GM12878 (cell line): ENCODE data around the gene TPGS1.

ENCODE experiments used
- BHLHE40 ChIP-seq, 2 experiments: fragments of 450-650 bp in 1 of 2; IDR thresholded peaks; 2 replicates each; pipeline ENCODE4 v1.6.1; 2011 to 2017; ENCODE audit warnings: low read depth in 2 of 2, borderline replicate concordance in 1 of 2, improper control_type of control experiment in 1 of 2, low read length in 1 of 2, mild to moderate bottlenecking in 1 of 2
- CREM ChIP-seq: IDR thresholded peaks from 2 replicates; pipeline ENCODE4 v1.6.1; 2014; ENCODE audit warnings: antibody characterized with exemption, low read depth
- EZH2 ChIP-seq: IDR thresholded peaks from 2 replicates; pipeline ENCODE4 v1.6.1; 2012; ENCODE audit warnings: low read depth, mild to moderate bottlenecking, control low read depth, inconsistent platforms, low read length, borderline replicate concordance; ENCODE audit not compliant: control insufficient read depth
- RCOR1 ChIP-seq: conservative IDR thresholded peaks from 2 replicates; pipeline ENCODE4 v1.6.1; 2012; ENCODE audit warnings: low read depth, low read length, improper control_type of control experiment
- SMC3 ChIP-seq: IDR thresholded peaks from 2 replicates; pipeline ENCODE4 v1.6.1; 2011; ENCODE audit warnings: low read length, improper control_type of control experiment, borderline replicate concordance
- SUZ12 ChIP-seq: fragments of 200-600 bp; sonication (generic); IDR thresholded peaks from one replicate; pipeline ENCODE4 v1.6.1; 2018; ENCODE audit warnings: antibody characterized with exemption, mild to moderate bottlenecking; ENCODE audit not compliant: unreplicated experiment
- TF ChIP-seq, protein P1 (sequence below): IDR thresholded peaks from 2 replicates; pipeline ENCODE4 v1.6.1; 2011; ENCODE audit warnings: low read depth, mild to moderate bottlenecking, low read length, moderate library complexity, borderline replicate concordance; ENCODE audit errors: extremely low read depth
- TF ChIP-seq, protein P2 (sequence below): fragments of 450-650 bp; IDR thresholded peaks from 2 replicates; pipeline ENCODE4 v1.6.1; 2017; ENCODE audit warnings: mild to moderate bottlenecking
- TF ChIP-seq, protein P3 (sequence below), 3 experiments: IDR thresholded peaks in 2 of 3; conservative IDR thresholded peaks in 1 of 3; 2 replicates each; pipeline ENCODE4 v1.5.1; 2011; ENCODE audit warnings: low read depth in 3 of 3, low read length in 3 of 3, mild to moderate bottlenecking in 3 of 3, control low read depth in 2 of 3, moderate library complexity in 2 of 3, inconsistent platforms in 1 of 3, mixed read lengths in 1 of 3; ENCODE audit not compliant: control insufficient read depth in 2 of 3, insufficient read depth in 1 of 3; ENCODE audit errors: extremely low read depth in 1 of 3
- TF ChIP-seq, protein P4 (sequence below): IDR thresholded peaks from 2 replicates; pipeline ENCODE4 v1.6.1; 2012; ENCODE audit warnings: low read depth, low read length, improper control_type of control experiment

DNA sequence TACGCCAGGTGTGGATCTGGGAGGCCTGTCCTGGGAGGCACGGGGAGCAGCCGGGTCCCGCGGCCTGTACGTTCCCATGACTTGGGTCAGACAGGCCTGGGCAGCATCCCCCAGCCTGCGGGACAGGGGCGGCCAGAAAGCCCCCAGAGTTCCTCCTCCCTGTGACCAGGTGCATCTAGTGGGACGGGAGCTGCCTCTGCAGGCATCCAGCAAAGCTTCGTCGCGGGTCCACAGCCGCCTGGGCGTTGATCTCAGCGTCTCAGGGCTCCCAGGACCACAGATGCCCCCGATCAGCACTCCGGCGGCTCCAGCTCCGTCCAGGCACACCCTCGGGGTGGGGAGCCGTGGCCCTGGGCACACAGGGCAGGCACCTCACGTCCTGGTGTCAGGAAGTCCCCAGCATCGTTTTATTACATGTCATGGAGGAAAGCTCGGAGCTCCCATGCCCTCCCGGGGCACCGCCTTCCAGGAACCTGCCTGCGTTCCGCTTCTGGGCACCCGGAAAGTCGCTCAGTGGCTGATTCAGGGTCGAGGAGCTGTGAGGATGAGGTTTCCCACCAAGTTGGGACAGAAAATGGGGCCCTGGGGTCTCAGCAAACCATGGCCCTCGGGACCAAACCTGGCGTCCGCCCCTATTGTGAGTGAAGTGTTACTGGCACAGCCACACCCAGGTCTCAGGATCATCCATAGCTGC, 35.0 kb downstream of the TPGS1 start:
- no peak for TF ChIP-seq EZH2
- no peak for TF ChIP-seq SUZ12
- TF ChIP-seq, protein P1, sequence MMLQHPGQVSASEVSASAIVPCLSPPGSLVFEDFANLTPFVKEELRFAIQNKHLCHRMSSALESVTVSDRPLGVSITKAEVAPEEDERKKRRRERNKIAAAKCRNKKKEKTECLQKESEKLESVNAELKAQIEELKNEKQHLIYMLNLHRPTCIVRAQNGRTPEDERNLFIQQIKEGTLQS, result no peak
- no peak for TF ChIP-seq CREM
- TF ChIP-seq, protein P2, sequence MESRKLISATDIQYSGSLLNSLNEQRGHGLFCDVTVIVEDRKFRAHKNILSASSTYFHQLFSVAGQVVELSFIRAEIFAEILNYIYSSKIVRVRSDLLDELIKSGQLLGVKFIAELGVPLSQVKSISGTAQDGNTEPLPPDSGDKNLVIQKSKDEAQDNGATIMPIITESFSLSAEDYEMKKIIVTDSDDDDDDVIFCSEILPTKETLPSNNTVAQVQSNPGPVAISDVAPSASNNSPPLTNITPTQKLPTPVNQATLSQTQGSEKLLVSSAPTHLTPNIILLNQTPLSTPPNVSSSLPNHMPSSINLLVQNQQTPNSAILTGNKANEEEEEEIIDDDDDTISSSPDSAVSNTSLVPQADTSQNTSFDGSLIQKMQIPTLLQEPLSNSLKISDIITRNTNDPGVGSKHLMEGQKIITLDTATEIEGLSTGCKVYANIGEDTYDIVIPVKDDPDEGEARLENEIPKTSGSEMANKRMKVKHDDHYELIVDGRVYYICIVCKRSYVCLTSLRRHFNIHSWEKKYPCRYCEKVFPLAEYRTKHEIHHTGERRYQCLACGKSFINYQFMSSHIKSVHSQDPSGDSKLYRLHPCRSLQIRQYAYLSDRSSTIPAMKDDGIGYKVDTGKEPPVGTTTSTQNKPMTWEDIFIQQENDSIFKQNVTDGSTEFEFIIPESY, result no peak
- TF ChIP-seq RCOR1, result no peak
- TF ChIP-seq SMC3, result no peak
- TF ChIP-seq, protein P3, sequence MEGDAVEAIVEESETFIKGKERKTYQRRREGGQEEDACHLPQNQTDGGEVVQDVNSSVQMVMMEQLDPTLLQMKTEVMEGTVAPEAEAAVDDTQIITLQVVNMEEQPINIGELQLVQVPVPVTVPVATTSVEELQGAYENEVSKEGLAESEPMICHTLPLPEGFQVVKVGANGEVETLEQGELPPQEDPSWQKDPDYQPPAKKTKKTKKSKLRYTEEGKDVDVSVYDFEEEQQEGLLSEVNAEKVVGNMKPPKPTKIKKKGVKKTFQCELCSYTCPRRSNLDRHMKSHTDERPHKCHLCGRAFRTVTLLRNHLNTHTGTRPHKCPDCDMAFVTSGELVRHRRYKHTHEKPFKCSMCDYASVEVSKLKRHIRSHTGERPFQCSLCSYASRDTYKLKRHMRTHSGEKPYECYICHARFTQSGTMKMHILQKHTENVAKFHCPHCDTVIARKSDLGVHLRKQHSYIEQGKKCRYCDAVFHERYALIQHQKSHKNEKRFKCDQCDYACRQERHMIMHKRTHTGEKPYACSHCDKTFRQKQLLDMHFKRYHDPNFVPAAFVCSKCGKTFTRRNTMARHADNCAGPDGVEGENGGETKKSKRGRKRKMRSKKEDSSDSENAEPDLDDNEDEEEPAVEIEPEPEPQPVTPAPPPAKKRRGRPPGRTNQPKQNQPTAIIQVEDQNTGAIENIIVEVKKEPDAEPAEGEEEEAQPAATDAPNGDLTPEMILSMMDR (IDR thresholded peaks at IDR 0.05 in 2 of 3, conservative IDR thresholded peaks at IDR 0.05 in 1 of 3; ENCODE audit: control insufficient read depth in 2 of 3, extremely low read depth in 1 of 3, insufficient read depth in 1 of 3, low read depth in 3 of 3, low read length in 3 of 3), result no peak
- TF ChIP-seq, protein P4, sequence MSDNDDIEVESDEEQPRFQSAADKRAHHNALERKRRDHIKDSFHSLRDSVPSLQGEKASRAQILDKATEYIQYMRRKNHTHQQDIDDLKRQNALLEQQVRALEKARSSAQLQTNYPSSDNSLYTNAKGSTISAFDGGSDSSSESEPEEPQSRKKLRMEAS, result no peak
- no peak for TF ChIP-seq BHLHE40 (IDR thresholded peaks at IDR 0.05; ENCODE audit: borderline replicate concordance in 1 of 2, low read depth in 2 of 2, low read length in 1 of 2)
